ENCODE data around the gene OMP.

DNA sequence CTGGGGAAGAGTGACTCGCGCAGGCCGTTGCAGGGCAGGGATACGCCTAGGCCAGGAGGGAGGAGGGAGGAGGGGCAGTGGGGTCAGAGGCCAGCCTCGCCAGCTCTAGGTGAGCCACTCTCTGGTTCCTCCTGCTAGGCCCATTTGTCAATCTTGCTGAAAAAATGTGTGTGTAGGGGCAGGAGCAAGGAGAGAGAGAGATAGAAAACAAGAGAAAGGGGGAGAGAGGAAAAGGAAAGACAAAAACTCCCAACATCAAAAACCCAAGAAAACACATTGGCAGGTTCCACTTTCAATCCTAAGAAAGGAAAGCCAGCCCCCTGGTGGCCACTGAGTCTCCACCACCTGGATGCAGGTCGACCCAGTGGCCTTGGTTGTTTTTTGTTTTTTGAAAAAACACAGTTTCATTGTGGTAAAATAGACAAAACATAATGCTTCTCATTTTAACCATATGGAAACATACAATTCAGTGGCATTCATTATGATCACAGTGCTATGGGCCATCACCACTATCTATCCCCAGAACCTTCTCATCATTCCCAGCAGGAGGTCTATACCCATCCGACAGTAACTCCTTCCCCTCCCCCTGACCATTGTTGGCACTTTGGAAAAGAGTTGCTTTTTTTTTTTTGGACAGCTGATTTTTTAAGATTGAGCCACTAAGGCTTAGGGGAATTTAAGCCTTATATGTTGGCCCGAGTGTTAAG, 10.9 kb downstream of the OMP start:
- TF ChIP-seq, protein P1, sequence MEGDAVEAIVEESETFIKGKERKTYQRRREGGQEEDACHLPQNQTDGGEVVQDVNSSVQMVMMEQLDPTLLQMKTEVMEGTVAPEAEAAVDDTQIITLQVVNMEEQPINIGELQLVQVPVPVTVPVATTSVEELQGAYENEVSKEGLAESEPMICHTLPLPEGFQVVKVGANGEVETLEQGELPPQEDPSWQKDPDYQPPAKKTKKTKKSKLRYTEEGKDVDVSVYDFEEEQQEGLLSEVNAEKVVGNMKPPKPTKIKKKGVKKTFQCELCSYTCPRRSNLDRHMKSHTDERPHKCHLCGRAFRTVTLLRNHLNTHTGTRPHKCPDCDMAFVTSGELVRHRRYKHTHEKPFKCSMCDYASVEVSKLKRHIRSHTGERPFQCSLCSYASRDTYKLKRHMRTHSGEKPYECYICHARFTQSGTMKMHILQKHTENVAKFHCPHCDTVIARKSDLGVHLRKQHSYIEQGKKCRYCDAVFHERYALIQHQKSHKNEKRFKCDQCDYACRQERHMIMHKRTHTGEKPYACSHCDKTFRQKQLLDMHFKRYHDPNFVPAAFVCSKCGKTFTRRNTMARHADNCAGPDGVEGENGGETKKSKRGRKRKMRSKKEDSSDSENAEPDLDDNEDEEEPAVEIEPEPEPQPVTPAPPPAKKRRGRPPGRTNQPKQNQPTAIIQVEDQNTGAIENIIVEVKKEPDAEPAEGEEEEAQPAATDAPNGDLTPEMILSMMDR (conservative IDR thresholded peaks at IDR 0.05; ENCODE audit: low read depth, low read length) = peak; percentile 64
- TF ChIP-seq POLR2A (IDR thresholded peaks at IDR 0.05; ENCODE audit: low read depth, low read length) (no peak), SMC3 (IDR thresholded peaks at IDR 0.05; ENCODE audit: low read depth, low read length) (peak; percentile 56), CEBPB (IDR thresholded peaks at IDR 0.05; ENCODE audit: low read depth, low read length) (no peak)

All from IMR-90 (cell line).